CD14-positive monocyte (primary cell): ENCODE data around the gene ARHGEF37. TPM values are rescaled to one million over a fixed set of nuclear protein-coding genes. Genes with fewer than 3 reads are reported as not detected.

Experiments
- DNase-seq, 3 donors: peaks; one replicate each; pipeline ENCODE4 v3.0.0-alpha.2; 2011 to 2022
- H2AFZ ChIP-seq: 2 replicates; pipeline ENCODE4 v1.6.0; 2012; ENCODE audit warnings: mild to moderate bottlenecking, low read depth, low read length, inconsistent platforms; ENCODE audit not compliant: insufficient read depth, poor library complexity, severe bottlenecking
- H3K27ac ChIP-seq, 2 donors: 1 replicate in 1 of 2; 2 replicates in 1 of 2; pipeline ENCODE4 v1.5.1; 2012 to 2013; ENCODE audit warnings: low read length in 2 of 2, control low read depth in 1 of 2, inconsistent platforms in 1 of 2, low read depth in 1 of 2, mild to moderate bottlenecking in 1 of 2
- H3K27me3 ChIP-seq, 2 donors: one replicate each; pipeline versions ENCODE4 v1.6.0 to v1.6.1; 2011 to 2013; ENCODE audit warnings: low read length in 2 of 2; ENCODE audit not compliant: control insufficient read depth in 2 of 2, insufficient read depth in 2 of 2
- H3K36me3 ChIP-seq, 2 donors: replicated peaks in 1 of 2; 1 replicate in 1 of 2; 2 replicates in 1 of 2; pipeline versions ENCODE4 v1.5.1 to v1.6.1; 2012 to 2013; ENCODE audit warnings: low read length in 2 of 2, control low read depth in 1 of 2, inconsistent platforms in 1 of 2, mild to moderate bottlenecking in 1 of 2; ENCODE audit not compliant: insufficient read depth in 2 of 2, control insufficient read depth in 1 of 2
- H3K4me1 ChIP-seq, 2 donors: 1 replicate in 1 of 2; 2 replicates in 1 of 2; pipeline versions ENCODE4 v1.5.1 to v1.6.1; 2012 to 2013; ENCODE audit warnings: low read length in 2 of 2, control low read depth in 1 of 2, inconsistent platforms in 1 of 2, mild to moderate bottlenecking in 1 of 2, moderate library complexity in 1 of 2; ENCODE audit not compliant: insufficient read depth in 2 of 2, control insufficient read depth in 1 of 2
- H3K4me2 ChIP-seq: replicated peaks from 2 replicates; pipeline ENCODE3; 2012; ENCODE audit warnings: low read length, moderate library complexity, mild to moderate bottlenecking; ENCODE audit not compliant: poor library complexity, severe bottlenecking; ENCODE audit errors: extremely low read depth
- H3K4me3 ChIP-seq, 3 experiments: fragments of 200-600 bp in 1 of 3; sonication (generic) in 1 of 3; replicated peaks in 1 of 3; 1 replicate in 2 of 3; 2 replicates in 1 of 3; pipeline ENCODE4 v1.5.1; 2011 to 2013; ENCODE audit warnings: low read length in 3 of 3, mild to moderate bottlenecking in 3 of 3, control low read depth in 2 of 3, low read depth in 2 of 3, inconsistent platforms in 1 of 3, moderate library complexity in 1 of 3
- H3K79me2 ChIP-seq: 2 replicates; pipeline ENCODE4 v1.6.0; 2012; ENCODE audit warnings: mild to moderate bottlenecking, control low read depth, inconsistent platforms, low read length, moderate library complexity; ENCODE audit not compliant: insufficient read depth
- H3K9ac ChIP-seq: 2 replicates; pipeline ENCODE4 v1.6.0; 2017; ENCODE audit warnings: low read length, mild to moderate bottlenecking; ENCODE audit not compliant: insufficient read depth, poor library complexity, severe bottlenecking
- H3K9me3 ChIP-seq, 2 donors: replicated peaks in 1 of 2; 1 replicate in 1 of 2; 2 replicates in 1 of 2; pipeline versions ENCODE4 v1.5.1 to v1.6.1; 2012 to 2013; ENCODE audit warnings: low read length in 2 of 2, control low read depth in 1 of 2; ENCODE audit not compliant: control insufficient read depth in 1 of 2, insufficient read depth in 1 of 2
- H4K20me1 ChIP-seq: 2 replicates; pipeline ENCODE4 v1.6.0; 2012; ENCODE audit warnings: mild to moderate bottlenecking, low read length, control low read depth, moderate library complexity; ENCODE audit not compliant: insufficient read depth
- H3K27ac Mint-ChIP-seq, 7 donors: one replicate each; pipeline ENCODE4 v1.8.0; 2020; ENCODE audit warnings: mild to moderate bottlenecking in 7 of 7, mixed read lengths in 7 of 7, moderate library complexity in 6 of 7, inconsistent platforms in 2 of 7
- H3K27me3 Mint-ChIP-seq, 3 donors: one replicate each; pipeline ENCODE4 v1.8.0; 2021 to 2022; ENCODE audit warnings: low read depth in 3 of 3, mild to moderate bottlenecking in 3 of 3, mixed read lengths in 3 of 3, moderate library complexity in 3 of 3, inconsistent platforms in 1 of 3
- H3K36me3 Mint-ChIP-seq, 2 donors: one replicate each; pipeline ENCODE4 v1.8.0; 2020; ENCODE audit warnings: mixed read lengths in 2 of 2, inconsistent platforms in 1 of 2, mild to moderate bottlenecking in 1 of 2
- H3K4me1 Mint-ChIP-seq: one replicate; pipeline ENCODE4 v1.8.0; 2020; ENCODE audit warnings: mild to moderate bottlenecking, mixed read lengths
- H3K4me3 Mint-ChIP-seq, 2 donors: one replicate each; pipeline ENCODE4 v1.8.0; 2020; ENCODE audit warnings: mild to moderate bottlenecking in 2 of 2, mixed read lengths in 2 of 2, moderate library complexity in 1 of 2
- H3K9me3 Mint-ChIP-seq, 7 donors: one replicate each; pipeline ENCODE4 v1.8.0; 2020 to 2022; ENCODE audit warnings: mixed read lengths in 7 of 7, mild to moderate bottlenecking in 6 of 7, moderate library complexity in 6 of 7, inconsistent platforms in 2 of 7
- WGBS: methylation state at CpG from one replicate; pipeline ENCODE4 v1.1.5; 2013; ENCODE audit warnings: missing lambda C conversion rate; ENCODE audit not compliant: insufficient coverage; 5-methylcytosine and 5-hydroxymethylcytosine counted together
- intact Hi-C, 2 donors: fragments of 100-400 bp; cut with micrococcal nuclease; formaldehyde crosslinking; loops; one replicate each; pipeline versions ENCODE4 v1.15.0 to v1.15.1; 2023
- polyA plus RNA-seq, 3 donors: library from polyadenylated mRNA; depleted of rRNA in 1 of 3; unstranded in 2 of 3; stranded (reverse) in 1 of 3; fragments of 300-500 nt in 2 of 3; fragments of >200 nt in 1 of 3; fragmentation: Illumina TruSeq in 2 of 3; gene quantifications; 1 replicate in 2 of 3; 2 replicates in 1 of 3; pipeline ENCODE4 v1.2.3, GENCODE V29; 2012 to 2021
- TF ChIP-seq, protein P1 (sequence below): fragments of 200-600 bp; IDR thresholded peaks from one replicate; pipeline ENCODE4 v1.8.0; 2022; ENCODE audit warnings: antibody characterized with exemption, mild to moderate bottlenecking

The ARHGEF37 gene
- polyA plus RNA-seq, 3 donors: not detected

GRCh38 chr5:149537374-149537975 is 43.8 kb upstream of the ARHGEF37 start:
- H3K79me2 ChIP-seq: peaks cover 100% of the 10 kb centered on the region
- intact Hi-C loops: no loop called here
- TF ChIP-seq, protein P1, sequence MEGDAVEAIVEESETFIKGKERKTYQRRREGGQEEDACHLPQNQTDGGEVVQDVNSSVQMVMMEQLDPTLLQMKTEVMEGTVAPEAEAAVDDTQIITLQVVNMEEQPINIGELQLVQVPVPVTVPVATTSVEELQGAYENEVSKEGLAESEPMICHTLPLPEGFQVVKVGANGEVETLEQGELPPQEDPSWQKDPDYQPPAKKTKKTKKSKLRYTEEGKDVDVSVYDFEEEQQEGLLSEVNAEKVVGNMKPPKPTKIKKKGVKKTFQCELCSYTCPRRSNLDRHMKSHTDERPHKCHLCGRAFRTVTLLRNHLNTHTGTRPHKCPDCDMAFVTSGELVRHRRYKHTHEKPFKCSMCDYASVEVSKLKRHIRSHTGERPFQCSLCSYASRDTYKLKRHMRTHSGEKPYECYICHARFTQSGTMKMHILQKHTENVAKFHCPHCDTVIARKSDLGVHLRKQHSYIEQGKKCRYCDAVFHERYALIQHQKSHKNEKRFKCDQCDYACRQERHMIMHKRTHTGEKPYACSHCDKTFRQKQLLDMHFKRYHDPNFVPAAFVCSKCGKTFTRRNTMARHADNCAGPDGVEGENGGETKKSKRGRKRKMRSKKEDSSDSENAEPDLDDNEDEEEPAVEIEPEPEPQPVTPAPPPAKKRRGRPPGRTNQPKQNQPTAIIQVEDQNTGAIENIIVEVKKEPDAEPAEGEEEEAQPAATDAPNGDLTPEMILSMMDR: no peak
- no peaks in the 10 kb centered on the region for H3K27me3 ChIP-seq
- H3K36me3 ChIP-seq: peaks cover 30 to 83% of the 10 kb centered on the region in 2 donors
- no peaks in the 10 kb centered on the region for H3K9me3 ChIP-seq
- no peak overlapping the region for H2AFZ ChIP-seq
- H3K27ac Mint-ChIP-seq: peak overlapping the region in 5 of 7 donors; percentile 8 to 57 (median 36)
- H3K4me3 ChIP-seq: no peak overlapping the region
- H3K4me1 Mint-ChIP-seq: peaks cover 16% of the 10 kb centered on the region
- peaks cover 28 to 64% of the 10 kb centered on the region in 2 donors for H3K36me3 Mint-ChIP-seq
- H3K4me1 ChIP-seq: no peaks in the 10 kb centered on the region
- H3K27ac ChIP-seq: peak overlapping the region in 1 of 2 donors; percentile 11
- no peak for DNase-seq
- no peak overlapping the region for H3K4me3 Mint-ChIP-seq
- H4K20me1 ChIP-seq: peaks cover 98% of the 10 kb centered on the region
- H3K9ac ChIP-seq: no peak overlapping the region
- H3K27me3 Mint-ChIP-seq: peaks cover 0 to 3% (median 2%) of the 10 kb centered on the region in 3 donors
- H3K9me3 Mint-ChIP-seq: no peaks in the 10 kb centered on the region
- no peak overlapping the region for H3K4me2 ChIP-seq
- WGBS: no CpG with 5 or more reads among the region's 1 CpG

DNA sequence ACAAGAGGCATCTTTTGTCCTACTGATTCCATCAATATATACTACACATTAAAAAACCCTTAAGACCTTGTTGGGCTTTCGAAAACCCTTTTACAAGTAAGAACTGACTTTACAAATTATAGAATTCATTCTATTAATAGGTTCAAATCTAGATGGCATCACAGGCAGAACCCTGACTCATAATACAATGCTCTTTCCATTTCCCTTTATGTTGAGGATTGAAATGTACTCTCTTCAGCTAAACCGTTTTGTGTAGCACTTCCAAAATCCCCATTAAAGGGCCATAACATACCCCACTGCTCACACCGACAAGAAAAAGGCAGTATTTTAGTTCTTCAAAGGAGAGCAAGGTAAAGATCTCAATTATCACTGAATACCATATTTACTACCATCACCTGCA is 41.2 kb upstream of the ARHGEF37 start:
- Histone ChIP-seq H2AFZ (no peak overlapping the region), H3K4me2 (no peak overlapping the region), H3K9me3 (no peaks in the 10 kb centered on the region), H3K27ac (peak overlapping the region in 1 of 2 donors; percentile 38), H3K4me3 (no peak overlapping the region), H3K4me1 (peaks cover 9 to 11% of the 10 kb centered on the region in 2 donors), H3K27me3 (no peaks in the 10 kb centered on the region), H3K9ac (no peak overlapping the region), H3K79me2 (peaks cover 99% of the 10 kb centered on the region), H3K36me3 (peaks cover 46 to 82% of the 10 kb centered on the region in 2 donors), H4K20me1 (peaks cover 97% of the 10 kb centered on the region)
- no peak overlapping the region for H3K4me3 Mint-ChIP-seq
- H3K36me3 Mint-ChIP-seq: peaks cover 31 to 64% of the 10 kb centered on the region in 2 donors
- peak overlapping the region in 2 of 7 donors; percentile 7 to 80 for H3K27ac Mint-ChIP-seq
- intact Hi-C loops: no loop called here
- no CpG with 5 or more reads among the region's 3 CpGs for WGBS
- TF ChIP-seq, protein P1: no peak
- no peaks in the 10 kb centered on the region for H3K9me3 Mint-ChIP-seq
- H3K27me3 Mint-ChIP-seq: peaks cover 0 to under 1% (median 0%) of the 10 kb centered on the region in 3 donors
- DNase-seq: no peak
- peaks cover 20% of the 10 kb centered on the region for H3K4me1 Mint-ChIP-seq
